ENCODE data around the gene ENSA. TPM values are rescaled to one million over a fixed set of nuclear protein-coding genes. Genes with fewer than 3 reads are reported as not detected.
A peak's percentile ranks its signal among the peaks of the same experiment; 100 is the strongest.

Gene ENSA
- total RNA-seq, 1 donor, result 66.6 TPM

DNA sequence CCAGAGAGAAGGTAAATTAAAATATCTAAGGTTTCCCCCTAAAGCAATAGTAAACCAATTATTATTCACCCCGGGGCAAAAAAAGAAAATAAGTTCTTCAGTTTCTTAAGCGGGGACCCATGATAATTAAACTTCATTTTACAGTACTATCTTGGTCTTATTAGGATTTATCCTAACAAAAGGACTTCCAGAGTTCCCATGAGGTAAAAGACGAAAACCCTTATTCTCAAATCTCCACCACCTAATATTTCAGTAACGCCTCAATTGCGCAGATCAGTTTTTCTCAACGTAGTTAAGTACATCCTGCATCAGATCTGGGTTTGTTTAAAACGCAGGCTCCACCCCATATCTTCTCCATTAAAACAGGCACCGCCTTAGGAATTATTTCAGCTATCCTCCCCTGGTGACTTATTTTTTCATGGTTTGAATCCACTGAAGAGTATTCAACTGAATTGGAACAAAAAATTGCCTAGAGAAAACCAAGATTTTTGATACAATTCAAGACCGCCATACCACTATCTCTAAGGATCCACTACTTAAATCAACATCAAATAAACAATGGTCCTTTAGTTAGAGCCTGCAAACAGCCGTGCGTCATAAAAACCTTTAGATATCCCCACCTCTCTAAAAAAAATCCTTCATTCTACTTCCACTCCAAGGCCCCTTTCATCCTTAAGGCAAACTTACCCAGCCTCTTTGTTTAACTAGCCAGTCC lies 51.7 kb downstream of the ENSA start:
- Histone ChIP-seq H3K27ac (ENCODE audit: low read depth, low read length) (peak overlapping the region; percentile 98), H3K4me3 (ENCODE audit: insufficient read depth, low read length) (peak overlapping the region; percentile 99), H3K4me1 (ENCODE audit: insufficient read depth, low read length) (peaks cover 38% of the 10 kb centered on the region), H3K9me3 (ENCODE audit: low read depth, low read length) (no peaks in the 10 kb centered on the region), H2AFZ (ENCODE audit: low read length) (no peak overlapping the region), H4K20me1 (ENCODE audit: insufficient read depth, low read length) (peaks cover 57% of the 10 kb centered on the region), H3K79me2 (ENCODE audit: insufficient read depth, low read length) (peaks cover 75% of the 10 kb centered on the region), H3K27me3 (ENCODE audit: insufficient read depth, low read length) (no peaks in the 10 kb centered on the region), H3K4me2 (ENCODE audit: insufficient read depth, low read length) (peak overlapping the region; percentile 96), H3K36me3 (ENCODE audit: insufficient read depth, low read length) (peaks cover 60% of the 10 kb centered on the region)
- DNase-seq (ENCODE audit: insufficient read length, low spot score, missing footprints), result peak; percentile 78
- TF ChIP-seq, protein P1, sequence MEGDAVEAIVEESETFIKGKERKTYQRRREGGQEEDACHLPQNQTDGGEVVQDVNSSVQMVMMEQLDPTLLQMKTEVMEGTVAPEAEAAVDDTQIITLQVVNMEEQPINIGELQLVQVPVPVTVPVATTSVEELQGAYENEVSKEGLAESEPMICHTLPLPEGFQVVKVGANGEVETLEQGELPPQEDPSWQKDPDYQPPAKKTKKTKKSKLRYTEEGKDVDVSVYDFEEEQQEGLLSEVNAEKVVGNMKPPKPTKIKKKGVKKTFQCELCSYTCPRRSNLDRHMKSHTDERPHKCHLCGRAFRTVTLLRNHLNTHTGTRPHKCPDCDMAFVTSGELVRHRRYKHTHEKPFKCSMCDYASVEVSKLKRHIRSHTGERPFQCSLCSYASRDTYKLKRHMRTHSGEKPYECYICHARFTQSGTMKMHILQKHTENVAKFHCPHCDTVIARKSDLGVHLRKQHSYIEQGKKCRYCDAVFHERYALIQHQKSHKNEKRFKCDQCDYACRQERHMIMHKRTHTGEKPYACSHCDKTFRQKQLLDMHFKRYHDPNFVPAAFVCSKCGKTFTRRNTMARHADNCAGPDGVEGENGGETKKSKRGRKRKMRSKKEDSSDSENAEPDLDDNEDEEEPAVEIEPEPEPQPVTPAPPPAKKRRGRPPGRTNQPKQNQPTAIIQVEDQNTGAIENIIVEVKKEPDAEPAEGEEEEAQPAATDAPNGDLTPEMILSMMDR (IDR thresholded peaks at IDR 0.05; ENCODE audit: extremely low read depth, low read depth, low read length), result no peak

DNA sequence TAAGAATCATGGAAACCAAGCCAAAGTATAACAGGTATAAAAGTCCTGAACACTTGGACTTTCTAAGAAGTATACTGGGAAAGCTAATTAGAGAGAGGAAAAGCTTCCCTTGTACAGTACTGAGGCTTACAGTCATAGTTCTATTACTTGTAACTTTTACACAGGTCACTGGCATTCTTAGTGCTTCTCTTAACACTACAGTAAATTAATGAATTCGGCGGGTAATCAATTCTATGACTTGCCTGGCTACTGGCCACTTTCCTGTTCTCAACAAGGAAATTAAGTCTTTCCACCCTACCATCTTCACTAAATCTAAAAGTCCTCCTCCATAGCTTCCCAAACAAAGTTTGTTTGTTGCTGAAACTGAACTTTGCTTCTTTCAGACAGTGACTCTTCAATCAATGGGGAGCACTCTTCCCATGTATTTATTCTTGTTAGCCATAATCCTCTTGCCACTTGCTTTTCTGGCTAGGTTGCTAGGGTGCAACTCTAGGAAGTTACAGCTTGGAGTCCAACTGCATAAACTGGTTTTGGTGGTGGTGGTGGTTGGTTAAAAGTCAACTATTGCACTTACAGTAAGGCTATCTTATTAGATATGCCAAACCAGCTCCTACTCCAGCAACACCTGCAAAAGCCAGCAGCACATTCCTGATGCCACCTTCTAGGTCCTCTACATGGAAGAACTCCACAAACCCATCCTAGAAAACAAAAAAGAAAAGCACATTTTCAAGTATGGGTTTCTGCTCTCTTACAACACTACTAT lies 52.4 kb downstream of the ENSA start:
- Histone ChIP-seq H3K36me3 (ENCODE audit: insufficient read depth, low read length) (peaks cover 65% of the 10 kb centered on the region), H3K27me3 (ENCODE audit: insufficient read depth, low read length) (no peaks in the 10 kb centered on the region), H3K27ac (ENCODE audit: low read depth, low read length) (peak overlapping the region; percentile 98), H4K20me1 (ENCODE audit: insufficient read depth, low read length) (peaks cover 59% of the 10 kb centered on the region), H3K4me3 (ENCODE audit: insufficient read depth, low read length) (peak overlapping the region; percentile 99), H3K4me1 (ENCODE audit: insufficient read depth, low read length) (peaks cover 40% of the 10 kb centered on the region), H3K4me2 (ENCODE audit: insufficient read depth, low read length) (peak overlapping the region; percentile 96), H2AFZ (ENCODE audit: low read length) (no peak overlapping the region), H3K79me2 (ENCODE audit: insufficient read depth, low read length) (peaks cover 80% of the 10 kb centered on the region), H3K9me3 (ENCODE audit: low read depth, low read length) (no peaks in the 10 kb centered on the region)
- TF ChIP-seq, protein P1 (IDR thresholded peaks at IDR 0.05; ENCODE audit: extremely low read depth, low read depth, low read length), result no peak
- DNase-seq (ENCODE audit: insufficient read length, low spot score, missing footprints), result peak; percentile 73

DNA sequence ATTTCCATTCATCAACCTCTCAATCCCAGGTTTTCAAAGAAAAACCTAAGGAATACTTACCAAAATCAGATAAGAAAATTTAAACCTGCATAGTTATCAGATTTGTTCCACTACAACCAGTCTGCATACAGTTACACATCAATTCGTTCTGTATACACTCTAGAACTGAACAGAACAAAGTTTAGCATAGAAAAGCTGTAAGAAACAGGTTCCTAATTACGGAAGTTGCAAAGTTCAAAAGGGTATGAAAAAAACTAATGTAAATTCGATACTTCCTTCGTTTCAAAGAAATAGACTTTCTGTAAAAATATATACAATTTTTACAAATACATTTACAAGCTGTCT lies 53.1 kb downstream of the ENSA start:
- DNase-seq (ENCODE audit: insufficient read length, low spot score, missing footprints), result peak; percentile 60
- Histone ChIP-seq H3K79me2 (ENCODE audit: insufficient read depth, low read length) (peaks cover 81% of the 10 kb centered on the region), H4K20me1 (ENCODE audit: insufficient read depth, low read length) (peaks cover 59% of the 10 kb centered on the region), H3K9me3 (ENCODE audit: low read depth, low read length) (no peaks in the 10 kb centered on the region), H3K4me2 (ENCODE audit: insufficient read depth, low read length) (peak overlapping the region; percentile 96), H3K4me1 (ENCODE audit: insufficient read depth, low read length) (peaks cover 40% of the 10 kb centered on the region), H3K4me3 (ENCODE audit: insufficient read depth, low read length) (peak overlapping the region; percentile 99), H3K36me3 (ENCODE audit: insufficient read depth, low read length) (peaks cover 66% of the 10 kb centered on the region), H2AFZ (ENCODE audit: low read length) (no peak overlapping the region), H3K27me3 (ENCODE audit: insufficient read depth, low read length) (no peaks in the 10 kb centered on the region), H3K27ac (ENCODE audit: low read depth, low read length) (peak overlapping the region; percentile 98)
- TF ChIP-seq, protein P1 (IDR thresholded peaks at IDR 0.05; ENCODE audit: extremely low read depth, low read depth, low read length), result no peak
